Epithelial cell of esophagus (primary cell): Measurements from ENCODE around the gene CLMN.

ENCODE experiments used
- DNase-seq: peaks from one replicate; pipeline ENCODE4 v3.0.0; 2010; ENCODE audit warnings: low read depth
- H3K4me3 ChIP-seq: 2 replicates; pipeline ENCODE4 v1.5.1; 2011; ENCODE audit warnings: mild to moderate bottlenecking, low read length, control low read depth
- TF ChIP-seq, protein P1 (sequence below): IDR thresholded peaks from 2 replicates; pipeline ENCODE4 v1.5.1; 2011; ENCODE audit warnings: low read depth, mild to moderate bottlenecking, low read length, control low read depth, inconsistent platforms; ENCODE audit not compliant: insufficient read depth; ENCODE audit errors: missing control alignments

CLMN gene

GRCh38 chr14:95317817-95318343 lies 1.8 kb downstream of the CLMN start:
- no peak for DNase-seq
- TF ChIP-seq, protein P1, sequence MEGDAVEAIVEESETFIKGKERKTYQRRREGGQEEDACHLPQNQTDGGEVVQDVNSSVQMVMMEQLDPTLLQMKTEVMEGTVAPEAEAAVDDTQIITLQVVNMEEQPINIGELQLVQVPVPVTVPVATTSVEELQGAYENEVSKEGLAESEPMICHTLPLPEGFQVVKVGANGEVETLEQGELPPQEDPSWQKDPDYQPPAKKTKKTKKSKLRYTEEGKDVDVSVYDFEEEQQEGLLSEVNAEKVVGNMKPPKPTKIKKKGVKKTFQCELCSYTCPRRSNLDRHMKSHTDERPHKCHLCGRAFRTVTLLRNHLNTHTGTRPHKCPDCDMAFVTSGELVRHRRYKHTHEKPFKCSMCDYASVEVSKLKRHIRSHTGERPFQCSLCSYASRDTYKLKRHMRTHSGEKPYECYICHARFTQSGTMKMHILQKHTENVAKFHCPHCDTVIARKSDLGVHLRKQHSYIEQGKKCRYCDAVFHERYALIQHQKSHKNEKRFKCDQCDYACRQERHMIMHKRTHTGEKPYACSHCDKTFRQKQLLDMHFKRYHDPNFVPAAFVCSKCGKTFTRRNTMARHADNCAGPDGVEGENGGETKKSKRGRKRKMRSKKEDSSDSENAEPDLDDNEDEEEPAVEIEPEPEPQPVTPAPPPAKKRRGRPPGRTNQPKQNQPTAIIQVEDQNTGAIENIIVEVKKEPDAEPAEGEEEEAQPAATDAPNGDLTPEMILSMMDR, result no peak
- H3K4me3 ChIP-seq, result no peak overlapping the region

DNA sequence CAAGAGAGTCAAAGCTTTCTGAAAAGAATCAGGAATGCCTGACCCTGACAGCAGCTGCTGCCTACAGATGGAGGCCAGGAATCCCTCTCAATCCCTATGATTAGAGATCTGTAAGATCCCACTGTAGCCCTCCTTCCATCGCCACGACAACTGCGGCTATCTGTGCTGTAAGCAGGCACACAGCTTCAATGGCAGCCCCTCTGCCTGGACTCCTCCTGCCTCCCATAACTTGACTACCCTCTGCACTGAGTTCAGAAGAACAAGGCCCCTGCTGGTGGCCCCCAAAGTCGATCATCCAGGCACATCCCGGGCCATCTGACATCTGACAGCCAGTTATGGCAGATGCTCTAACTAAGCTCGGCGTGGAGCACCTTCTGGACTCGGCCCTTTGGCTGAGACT lies 2.9 kb downstream of the CLMN start:
- H3K4me3 ChIP-seq, result no peak overlapping the region
- no peak for DNase-seq
- TF ChIP-seq, protein P1, result no peak

DNA sequence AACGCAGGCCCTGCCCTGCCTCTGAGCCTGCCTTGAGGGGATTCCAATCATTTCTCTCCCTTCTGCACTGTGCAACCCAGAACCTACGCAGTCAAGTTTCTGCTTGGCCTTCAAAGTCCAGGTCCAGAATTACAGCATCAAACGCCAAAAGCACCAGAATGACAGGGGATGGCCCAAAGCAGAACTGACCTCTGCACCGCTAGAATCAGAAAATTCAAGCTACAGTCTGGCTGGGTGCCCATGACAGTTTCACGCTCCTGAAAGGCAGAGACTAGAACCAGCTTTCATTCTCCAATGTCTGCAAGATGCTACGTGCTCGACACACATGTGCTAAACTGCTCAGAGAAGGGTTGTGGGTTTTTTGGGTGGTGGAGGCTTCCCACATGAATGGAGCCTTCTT lies 4.1 kb downstream of the CLMN start:
- no peak overlapping the region for H3K4me3 ChIP-seq
- TF ChIP-seq, protein P1, result no peak
- no peak for DNase-seq

- no peak overlapping the region for H3K4me3 ChIP-seq
- DNase-seq, result no peak
- TF ChIP-seq, protein P1, result no peak
These were observed 4.6 kb downstream of the CLMN start for GRCh38 chr14:95315156-95315555.

GRCh38 chr14:95314609-95315008 lies 5.1 kb downstream of the CLMN start:
- no peak overlapping the region for H3K4me3 ChIP-seq
- TF ChIP-seq, protein P1, result no peak
- peak; percentile 88 for DNase-seq

GRCh38 chr14:95313707-95314106 lies 6.0 kb downstream of the CLMN start:
- TF ChIP-seq, protein P1, result no peak
- peak; percentile 75 for DNase-seq
- no peak overlapping the region for H3K4me3 ChIP-seq

- TF ChIP-seq, protein P1, result no peak
- DNase-seq, result no peak
- no peak overlapping the region for H3K4me3 ChIP-seq
These were observed 6.5 kb downstream of the CLMN start for GRCh38 chr14:95313190-95313589.
